GM18909 (cell line): ENCODE measurements around the gene TBC1D14.
"Not testable (repeated sequence)": the region's sequence is repeated elsewhere in the genome, so short reads cannot be mapped to it uniquely, and the experiment has no call there.

ENCODE experiments used
- ATAC-seq: cut with Tn5 transposase; IDR thresholded peaks from one replicate; pipeline ENCODE4 v1.9.1; 2021; ENCODE audit warnings: mild to moderate bottlenecking; ENCODE audit not compliant: unreplicated experiment, poor library complexity

Gene TBC1D14

DNA sequence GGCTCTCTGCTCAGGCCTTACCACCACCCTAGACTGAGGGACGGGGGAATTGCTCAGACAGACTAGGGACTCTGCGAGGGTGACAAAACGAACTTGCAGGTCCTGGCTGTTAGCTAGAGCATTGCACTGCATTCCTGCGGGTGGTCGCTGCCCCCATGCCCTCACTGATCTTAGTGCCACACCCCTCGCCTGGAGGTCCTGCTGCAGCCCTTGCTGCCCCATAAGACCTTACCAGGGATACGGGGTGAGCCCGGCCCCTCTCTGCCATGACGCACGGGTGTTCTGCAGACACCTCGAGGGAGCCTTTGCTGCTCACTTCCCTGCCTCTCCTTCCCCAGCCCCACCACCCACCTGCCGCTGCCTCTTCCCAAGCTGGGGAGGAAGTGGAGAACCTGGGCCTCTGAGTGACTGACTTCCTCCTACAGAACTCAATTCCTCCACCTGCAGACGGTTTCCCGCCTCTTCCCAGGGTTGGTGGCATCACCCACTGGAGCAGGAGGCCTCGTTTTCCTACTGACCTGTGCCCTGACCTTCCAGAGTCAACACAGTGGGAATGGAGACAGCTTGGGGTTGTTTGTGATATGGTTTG is 19.8 kb upstream of the TBC1D14 start:
- no peak for ATAC-seq

DNA sequence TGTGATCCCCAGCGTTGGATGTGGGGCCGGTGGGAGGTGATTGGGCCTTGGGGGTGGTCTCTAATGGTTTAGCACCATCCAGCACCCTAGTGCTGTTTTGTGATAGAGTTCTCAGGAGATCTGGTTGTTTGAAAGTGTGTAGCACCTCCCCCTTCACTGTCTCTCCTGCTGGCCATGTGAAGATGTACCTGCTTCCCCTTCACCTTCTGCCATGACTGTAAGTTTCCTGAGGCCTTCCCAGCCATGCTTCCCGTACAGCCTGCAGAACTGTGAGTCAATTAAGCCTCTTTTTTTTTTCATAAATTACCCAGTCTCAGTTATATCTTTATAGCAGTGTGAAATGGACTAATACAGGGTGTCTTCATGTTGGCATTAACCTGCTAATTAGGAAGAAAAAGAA is 19.3 kb upstream of the TBC1D14 start:
- no peak for ATAC-seq

DNA sequence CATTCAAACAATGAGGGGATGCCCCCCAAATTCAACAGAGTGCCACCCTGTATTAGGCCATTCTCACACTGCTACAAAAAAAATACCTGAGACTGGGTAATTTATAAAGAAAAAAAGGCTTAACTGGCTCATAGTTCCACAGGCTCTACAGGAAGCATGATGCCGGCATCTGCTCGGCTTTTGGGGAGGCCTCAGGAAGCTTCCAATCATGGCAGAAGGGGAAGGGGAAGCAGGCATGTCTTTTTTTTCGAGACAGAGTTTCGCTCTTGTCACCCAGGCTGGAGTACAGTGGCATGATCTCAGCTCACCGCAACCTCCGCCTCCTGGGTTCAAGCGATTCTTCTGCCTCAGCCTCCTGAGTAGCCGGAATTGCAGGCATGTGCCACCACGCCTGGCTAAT is 18.7 kb upstream of the TBC1D14 start:
- not testable (repeated sequence) for ATAC-seq

DNA sequence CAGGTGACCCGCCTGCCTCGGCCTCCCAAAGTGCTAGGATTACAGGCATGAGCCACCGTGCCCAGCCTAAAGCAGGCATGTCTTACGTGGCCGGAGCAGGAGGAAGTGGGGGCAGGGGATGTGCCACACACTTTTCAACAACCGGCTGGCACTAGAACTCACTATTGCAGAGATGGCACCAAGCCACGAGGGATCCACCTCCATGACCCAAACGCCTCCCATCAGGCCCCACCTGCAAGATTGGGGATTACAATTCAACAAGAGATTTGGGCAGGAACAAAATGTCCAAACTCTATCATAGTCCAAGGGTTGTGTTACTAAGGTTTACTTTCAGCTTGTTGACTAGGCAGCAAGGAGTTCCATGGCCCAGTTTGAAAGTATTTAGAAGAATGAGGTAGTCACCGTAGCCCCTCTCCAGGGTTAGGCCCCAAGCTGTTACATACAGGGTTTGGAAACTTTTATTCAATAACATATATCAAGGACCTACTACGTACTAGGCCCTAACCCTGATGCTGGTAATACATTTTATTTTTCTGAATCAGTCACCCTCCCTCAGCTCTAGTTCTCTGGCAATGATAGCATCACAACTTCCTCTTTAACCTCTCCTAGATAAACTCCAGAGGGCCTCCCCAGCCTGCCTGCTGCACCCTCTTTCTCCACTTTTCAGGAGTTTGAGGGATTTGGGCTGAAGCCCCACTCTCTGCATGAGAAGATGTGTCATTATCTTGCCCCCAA is 18.0 kb upstream of the TBC1D14 start:
- ATAC-seq: no peak

DNA sequence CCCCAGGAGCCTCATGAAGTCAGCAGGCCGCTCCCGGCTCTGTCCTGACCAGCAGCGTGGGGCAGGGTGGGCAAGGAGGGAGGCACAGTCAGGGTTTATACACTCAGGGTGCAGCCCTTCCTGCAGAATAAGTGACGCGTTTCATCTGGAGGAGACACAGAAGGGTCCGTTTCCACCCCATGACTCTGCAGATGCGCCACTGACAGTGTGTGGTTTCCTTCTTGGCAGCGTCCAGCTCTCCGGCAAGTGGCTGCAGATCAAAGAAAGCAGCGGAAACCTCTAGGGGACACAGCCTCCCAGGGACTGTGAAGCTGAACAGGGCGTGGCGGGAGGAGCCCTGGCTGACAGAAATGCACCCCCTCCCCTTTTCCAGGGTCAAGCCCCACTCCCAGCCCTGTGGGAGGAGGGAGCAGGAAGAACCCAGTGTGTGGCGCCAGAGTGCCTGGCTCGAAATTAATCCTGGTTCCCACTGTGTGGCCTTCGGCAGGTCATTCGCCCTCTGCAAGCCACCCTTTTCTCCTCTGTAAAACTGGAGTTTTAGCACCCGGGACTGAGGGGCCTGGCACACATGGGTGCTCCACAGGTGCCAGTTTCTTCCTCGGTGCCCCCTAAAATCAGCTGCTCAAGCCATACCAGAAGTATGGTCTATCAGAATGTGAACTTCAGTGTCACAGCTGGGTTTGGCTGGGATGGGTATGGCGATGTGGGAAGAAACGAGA is 17.3 kb upstream of the TBC1D14 start:
- no peak for ATAC-seq

DNA sequence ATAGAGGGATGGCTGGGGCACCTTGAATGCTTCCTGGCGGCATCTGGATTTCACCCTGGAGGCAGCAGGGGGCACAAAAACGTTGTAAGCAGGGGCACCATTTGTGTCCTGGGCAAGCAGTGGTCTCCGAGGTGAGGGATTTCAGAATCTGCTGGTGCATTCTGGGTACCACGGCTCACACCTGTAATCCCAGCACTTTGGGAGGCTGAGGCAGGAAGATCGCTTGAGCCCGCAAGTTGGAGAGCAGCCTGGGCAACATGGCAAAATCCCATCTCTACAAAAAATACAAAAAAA is 16.8 kb upstream of the TBC1D14 start:
- ATAC-seq: no peak

DNA sequence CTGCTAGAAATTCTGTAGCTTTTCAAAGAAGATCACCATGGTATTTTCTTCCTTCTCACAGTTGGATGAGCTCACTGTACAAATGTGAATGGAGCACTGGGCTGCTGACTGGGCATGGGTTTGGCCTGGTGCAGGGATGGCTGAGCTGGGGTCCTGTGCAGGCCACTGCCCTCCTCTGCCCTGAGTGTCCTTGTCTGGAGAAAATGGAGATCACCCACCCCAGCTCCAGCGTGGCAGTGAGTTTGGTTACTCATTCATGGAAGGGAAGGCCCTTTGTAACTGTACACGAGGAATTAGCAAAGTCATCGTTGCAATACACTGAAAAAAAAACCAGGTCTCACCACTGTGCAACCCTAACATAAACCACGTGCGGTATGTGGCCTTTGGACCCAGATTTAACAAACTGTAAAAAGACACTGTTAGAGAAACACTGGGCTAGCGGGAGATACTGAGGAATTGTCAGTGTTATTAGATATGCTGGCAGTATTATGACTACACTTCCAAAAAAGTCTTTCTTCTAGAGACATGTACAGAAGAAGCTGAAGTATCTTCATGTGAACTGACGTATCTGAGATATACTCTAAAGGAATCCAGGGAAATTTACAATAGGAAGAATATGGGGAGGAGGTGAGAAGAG is 16.1 kb upstream of the TBC1D14 start:
- ATAC-seq: no peak

DNA sequence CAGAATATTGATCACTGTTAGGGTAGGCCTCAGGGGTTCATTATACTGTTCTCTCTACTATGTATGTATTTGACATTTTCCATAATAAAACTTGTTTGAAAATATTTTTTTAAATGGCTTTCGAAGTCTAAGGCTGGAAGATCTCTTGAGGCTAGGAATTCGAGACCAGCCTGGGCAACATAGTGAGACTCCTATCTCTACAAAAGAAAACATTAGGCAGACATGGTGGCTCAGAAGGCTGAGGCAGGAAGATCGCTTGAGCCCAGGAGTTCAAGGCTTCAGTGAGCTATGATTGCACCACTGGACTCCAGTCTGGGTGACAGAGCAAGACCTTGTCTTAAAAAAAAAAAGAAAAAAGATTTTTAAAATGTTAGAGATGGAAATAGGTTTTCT is 15.5 kb upstream of the TBC1D14 start:
- ATAC-seq: no peak

DNA sequence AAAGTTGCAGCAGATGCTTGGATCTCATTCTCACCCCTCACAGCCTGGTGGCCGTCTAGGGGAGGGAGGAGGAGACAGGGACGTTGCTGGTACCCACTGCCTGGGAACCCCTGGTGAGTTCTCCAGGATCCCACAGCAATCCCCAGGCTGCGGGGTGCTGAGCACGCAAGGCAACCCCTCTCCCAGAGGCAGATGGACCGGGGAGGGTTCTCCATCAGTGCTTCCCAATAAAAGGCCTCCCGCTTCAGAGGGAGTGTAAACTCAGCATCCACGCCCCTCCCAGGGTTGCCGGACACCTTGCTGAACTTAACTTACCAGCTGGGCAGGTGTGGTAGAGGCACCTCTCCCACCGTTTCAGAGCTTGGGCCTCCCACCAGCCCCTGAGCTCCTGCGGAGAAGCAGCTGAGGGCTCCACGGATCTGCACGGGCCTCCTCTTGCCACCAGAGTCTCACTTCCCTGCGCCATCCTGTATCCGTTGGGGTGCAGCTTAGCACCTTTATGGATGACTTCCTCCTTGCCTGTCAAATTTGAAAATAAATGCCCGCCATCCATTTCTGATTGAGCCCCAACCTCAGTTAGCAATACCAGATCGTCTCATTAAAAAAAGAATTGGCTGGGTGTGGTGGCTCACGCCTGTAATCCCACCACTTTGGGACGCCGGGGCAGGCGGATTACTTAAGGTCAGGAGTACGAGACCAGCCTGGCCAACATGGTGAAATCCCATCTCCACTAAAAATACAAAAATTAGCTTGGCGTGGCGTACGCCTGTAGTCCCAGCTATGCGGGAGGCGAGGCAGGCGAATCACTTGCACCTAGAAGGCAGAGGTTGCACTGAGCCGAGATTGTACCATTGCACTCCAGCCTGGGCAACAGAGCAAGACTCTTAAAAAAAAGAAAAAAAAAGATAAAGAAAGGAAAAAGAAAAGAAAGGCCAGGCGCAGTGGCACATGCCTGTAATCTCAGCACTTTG is 14.8 kb upstream of the TBC1D14 start:
- ATAC-seq: no peak

DNA sequence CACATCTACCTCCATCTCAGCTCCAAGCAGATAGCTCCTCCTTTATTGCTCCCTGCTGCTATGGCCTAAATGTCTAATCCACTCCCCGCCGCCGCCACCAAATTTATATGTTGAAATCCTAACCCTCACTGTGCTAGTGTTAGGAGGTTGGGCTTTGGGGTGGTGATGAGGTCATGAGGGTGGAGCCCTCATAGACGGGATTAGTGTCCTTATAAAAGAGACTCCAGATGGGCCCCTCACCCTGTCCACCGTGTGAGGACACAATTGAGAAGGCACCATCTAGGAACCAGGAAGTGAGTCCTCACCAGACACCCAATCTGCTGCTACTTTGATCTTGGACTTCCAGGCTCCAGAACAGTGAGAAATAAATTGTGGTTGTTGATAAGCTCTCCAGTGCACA is 13.6 kb upstream of the TBC1D14 start:
- no peak for ATAC-seq

DNA sequence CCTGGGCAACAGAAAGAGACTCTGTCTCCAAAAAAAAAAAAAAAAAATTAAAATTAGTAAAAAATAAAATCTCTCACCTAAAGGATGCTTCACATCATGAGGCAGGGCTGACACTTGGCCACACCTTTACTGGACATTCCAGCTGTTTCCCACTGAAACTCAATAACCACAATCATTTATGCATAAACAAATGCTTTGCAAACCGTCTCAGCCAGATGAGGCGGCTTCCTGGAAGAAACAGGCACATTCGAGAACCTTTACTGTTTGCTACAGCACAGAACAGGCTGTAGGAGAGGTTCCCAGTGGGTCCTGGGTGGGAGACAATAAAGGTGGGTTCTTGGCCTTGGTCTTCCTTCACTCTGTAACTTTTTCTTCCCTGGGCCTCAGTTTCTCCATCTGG is 10.9 kb upstream of the TBC1D14 start:
- no peak for ATAC-seq

DNA sequence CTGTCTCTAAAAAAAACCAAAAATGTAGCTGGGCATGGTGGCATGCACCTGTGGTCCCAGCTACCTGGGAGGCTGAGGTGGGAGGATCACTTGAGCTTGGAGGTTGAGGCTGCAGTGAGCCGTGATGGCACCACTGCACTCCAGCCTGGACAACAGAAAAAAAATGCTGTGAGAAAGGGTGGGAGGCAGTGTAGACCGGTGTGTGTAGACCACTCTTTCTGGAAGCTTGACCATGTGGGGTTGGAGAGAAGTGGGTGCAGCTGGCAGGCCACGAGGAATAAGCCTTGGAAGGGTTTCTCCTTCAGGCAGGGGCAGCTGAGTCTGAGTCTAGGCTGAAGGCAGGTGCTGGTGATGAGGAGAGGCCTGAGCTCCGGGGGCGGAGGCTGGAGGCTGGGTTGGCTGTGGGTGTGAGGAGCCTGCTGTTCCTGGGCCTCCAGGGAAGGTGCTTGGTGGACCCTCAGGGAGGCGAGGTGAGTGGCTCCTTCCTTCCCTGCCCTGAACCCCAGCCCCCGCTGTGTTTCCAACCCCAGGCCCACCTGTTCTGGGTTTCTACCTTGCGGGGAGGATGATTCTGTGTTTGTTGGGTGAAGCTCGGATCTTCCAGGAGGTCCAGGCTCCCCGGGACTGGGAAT is 9.3 kb upstream of the TBC1D14 start:
- ATAC-seq: no peak

DNA sequence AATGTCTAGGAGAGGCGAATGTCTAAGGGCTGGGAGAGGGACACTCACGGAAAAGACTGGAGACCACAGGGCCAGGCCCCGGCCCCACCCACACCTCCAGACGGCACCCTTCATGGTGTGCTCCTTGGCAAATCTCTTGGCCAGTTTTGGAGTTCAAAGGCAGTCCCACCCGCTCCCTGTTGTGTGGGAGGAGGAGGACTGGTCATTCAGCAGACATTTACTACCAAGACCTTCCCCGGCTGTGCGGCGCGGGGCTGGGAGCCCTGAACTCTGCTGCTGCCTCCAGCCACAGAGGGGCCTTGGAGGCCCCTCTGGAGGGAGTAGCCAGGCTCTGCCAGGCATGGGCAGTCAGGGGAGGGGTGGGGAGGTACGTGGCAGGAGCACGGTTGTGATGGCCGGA is 8.7 kb upstream of the TBC1D14 start:
- ATAC-seq: no peak

DNA sequence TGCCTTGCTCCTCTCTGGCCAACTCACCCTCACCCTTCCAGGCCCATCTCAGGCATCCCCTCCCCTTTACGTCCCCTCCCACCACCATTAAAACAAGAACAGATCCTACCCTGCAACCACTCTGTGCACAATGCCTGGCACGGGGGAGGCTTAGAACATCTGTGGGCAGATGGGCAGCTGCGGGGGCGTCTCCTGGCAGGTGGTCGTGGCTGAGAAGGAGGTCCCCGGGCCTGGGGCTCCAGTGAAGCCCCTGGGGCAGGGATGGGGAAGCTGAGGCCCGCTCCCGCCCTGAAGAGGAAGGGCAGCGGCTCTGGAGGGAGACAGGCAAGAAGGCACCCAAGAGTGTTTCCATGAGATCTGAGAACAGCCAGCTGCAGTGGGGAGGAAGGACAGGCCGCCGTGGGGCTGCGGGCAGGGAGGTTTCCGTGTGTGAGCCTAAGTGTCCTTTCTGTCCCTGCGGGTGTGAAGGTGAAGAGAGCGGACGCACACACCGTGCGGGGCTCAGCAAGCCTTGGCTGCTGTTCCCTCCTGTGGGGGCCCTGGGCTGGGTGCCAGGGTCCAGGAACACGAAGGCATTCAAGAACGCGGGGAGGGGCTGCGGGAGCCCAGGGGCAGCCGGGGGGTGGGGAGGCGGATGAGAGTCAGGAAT is 7.8 kb upstream of the TBC1D14 start:
- no peak for ATAC-seq

DNA sequence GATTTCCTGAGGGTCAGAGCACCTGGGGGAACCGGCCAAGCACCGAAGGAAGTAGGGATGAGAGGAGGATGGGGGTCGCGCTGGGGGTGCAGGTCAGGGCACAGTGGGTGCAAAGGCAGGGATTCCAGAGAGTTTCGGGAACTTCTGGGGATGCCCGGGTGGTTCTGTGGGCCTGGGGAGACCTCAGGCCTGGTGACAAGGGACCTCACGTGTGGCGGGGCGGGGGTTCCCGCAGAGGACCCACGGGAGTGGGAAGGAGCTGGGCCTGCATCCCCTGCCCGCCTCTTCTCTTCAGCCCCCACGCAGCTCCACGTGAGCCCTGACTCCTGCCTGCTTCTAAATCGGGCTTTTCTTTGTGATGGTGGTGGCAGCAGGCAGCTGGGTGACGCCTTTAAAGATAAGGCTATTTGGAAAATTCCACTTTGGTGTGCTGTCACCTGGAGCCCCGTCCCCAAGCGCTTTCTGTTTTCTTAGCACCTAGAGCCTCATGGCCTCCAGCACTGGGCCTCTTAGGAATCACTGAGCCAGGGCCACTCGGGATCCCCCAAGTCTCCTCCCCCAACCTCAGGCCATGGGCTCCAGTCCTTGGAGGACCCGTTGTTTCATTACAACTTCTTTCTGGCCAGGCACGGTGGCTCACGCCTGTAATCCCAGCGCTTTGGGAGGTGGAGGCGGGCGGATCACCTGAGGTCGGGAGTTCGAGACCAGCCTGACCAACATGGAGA is 7.1 kb upstream of the TBC1D14 start:
- ATAC-seq: no peak

DNA sequence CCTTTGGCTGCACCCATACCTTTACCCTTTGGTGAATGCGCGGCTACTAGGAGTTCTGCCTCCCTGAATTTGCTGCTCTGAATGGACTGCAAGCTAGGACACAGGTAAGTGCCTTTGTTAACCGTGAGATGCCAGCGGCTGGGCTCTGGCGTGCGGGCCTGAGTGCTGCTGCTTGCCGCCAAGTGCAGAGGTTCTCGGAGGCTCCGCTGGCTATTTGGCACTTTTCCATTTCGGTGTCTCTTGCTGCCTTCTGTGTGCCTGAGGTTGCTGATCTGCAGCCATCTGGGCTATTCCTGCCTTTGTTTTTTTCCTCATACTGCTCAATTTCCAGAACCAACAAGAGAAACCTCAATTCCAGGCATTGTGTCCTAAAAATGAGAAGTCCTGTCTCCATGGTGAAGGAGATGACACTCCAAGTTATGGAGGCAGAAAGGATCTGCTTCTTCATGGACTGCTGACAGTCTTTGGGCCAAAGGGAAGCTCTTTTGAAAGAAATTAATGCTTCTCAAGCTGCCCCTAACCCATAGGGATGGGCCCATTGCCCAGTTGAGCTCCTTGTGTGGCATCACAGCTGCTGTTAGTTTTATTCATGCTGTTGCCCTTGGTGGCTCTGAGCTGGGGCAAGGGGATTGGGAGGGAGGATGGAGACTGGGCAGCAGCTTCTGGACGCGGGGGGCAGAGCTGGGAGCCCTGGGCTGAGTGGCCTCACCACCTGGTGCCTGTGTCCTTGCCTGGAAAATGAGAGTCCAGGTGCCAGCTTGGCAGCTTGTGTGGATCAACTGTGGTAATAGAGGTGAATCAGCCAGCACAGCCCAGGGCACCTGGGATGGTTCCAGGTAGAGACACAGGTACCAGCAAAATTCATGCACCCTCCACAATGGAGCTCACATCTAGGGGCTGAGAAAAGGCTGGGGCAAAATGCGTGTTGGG is 3.8 kb upstream of the TBC1D14 start:
- no peak for ATAC-seq

DNA sequence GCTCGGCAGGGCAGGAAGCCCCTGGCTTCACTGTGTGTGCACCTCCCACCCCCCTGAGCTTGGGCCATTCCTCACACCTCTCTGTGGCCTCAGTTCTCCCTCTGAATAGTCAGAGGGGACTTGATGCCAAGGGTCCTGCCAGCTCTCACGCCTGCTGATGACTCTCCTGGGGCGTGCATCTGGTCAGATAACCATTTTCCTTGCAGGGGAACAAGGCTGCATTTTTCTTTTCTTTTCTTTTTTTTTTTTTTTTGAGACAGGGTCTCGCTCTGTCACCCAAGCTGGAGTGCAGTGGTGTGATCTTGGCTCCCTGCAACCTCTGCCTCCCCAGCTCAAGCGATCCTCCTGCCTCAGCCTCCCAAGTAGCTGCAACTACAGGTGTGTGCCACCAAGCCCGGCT is 3.1 kb upstream of the TBC1D14 start:
- not testable (repeated sequence) for ATAC-seq
